Stimulated activated CD8-positive, alpha-beta memory T cell treated with anti-CD3 and anti-CD28 coated beads, Interleukin-2, amount 100 ng/mL, for 1 hour (primary cell): ENCODE measurements around the gene IGSF11.
"Not testable (repeated sequence)": the region's sequence is repeated elsewhere in the genome, so short reads cannot be mapped to it uniquely, and the experiment has no call there.

Experiments used
- DNase-seq, 2 donors: peaks; one replicate each; pipeline ENCODE4 v3.0.0-alpha.2; 2020; ENCODE audit warnings: low read depth in 2 of 2

IGSF11 gene

DNA sequence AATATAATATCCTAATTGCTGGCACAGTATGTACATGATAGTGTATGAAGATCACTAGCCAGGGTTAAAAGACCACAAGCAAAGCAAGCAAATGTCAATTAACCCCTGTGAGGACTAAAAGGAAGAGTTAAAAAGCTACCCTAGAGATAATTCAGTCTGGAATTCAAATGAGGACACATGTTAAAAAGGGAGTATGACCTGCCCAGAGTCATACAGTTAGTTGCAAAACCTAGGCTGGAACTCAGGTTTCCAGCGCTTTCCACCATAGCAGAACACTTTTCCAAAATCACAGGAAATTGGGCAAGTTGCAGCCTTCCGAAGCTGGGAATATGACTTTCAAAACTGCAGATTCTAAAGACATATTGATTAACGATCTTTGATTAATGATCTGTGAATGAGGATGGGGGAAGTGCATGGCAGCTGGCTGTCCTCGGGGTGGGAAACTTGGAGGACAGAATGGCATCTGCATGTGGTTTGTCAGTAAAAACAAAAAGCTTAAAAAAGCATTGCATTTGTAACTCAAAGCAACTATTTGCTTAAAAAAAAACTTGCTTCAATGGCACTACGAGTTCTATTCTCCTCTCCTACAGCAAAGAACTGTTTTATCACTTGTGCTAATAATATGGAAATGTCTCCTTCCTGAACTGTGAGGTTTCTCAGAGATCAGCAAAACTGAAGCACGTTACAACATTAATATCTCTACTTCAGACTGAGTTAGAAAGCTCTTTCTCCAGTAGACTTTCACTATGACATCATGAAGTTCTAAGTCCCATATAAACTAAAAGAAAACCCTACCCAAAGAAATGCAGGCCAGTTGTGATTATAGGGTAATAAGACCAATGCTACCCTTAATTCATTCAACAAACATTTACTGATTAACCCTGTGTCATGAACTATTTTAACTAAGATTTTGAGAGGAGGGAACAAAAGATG, 46.2 kb downstream of the IGSF11 start:
- no peak for DNase-seq

DNA sequence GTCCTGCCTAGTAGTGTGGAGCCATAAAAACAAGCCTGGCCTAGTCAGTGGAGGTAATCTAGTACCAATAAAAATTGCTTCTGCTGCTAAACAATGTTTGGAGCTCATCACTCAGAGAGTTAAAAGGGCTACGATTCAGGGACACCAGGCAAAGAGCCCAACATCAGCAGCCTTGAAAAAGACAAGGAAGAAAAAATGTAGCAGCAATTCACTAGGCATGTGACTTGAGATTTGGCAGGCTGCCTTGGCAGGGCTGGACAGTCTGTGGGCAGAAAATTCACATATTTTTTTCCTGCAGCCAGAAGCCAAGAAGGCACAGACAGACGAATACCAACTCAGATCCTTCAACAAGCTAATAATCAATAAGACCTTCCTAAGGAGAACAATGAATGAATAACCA, 47.2 kb downstream of the IGSF11 start:
- no peak for DNase-seq

DNA sequence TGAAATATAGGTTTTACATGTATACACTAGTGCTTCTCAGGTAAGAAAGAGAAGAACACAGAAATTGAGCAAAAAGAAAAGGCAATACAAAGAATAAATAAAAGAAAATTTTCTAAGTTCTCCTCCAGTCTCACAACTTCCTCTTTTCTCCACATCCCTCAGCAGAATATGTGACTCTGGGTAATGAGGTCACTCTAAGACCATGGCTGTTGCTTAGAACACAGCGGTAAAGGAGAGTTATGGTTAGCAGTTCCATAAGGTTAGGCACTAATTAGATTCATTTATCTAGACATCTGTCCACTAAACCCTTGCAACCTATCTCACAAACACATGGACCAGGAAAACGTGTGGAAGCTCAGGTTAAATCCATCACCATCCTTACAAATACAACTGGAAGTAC, 47.9 kb downstream of the IGSF11 start:
- no peak for DNase-seq

DNA sequence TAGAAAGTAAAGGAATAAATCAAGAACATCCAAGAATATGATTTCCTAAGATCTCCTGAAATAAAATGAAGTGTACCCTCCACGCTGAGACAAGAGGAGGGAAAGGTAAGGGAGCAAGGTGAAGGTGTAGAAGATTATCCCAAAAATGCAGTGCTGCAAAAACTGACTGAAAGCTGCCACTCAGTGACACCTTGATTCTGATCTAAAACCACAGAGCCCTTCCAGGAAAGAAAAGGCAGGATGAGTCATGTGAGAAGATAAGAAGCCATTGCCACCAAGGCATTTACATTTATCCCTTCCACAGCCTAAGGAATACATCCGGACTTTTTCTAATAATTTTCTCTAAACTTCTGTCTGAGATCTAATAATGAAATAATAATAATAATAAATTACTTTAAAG, 49.9 kb downstream of the IGSF11 start:
- DNase-seq, result no peak

DNA sequence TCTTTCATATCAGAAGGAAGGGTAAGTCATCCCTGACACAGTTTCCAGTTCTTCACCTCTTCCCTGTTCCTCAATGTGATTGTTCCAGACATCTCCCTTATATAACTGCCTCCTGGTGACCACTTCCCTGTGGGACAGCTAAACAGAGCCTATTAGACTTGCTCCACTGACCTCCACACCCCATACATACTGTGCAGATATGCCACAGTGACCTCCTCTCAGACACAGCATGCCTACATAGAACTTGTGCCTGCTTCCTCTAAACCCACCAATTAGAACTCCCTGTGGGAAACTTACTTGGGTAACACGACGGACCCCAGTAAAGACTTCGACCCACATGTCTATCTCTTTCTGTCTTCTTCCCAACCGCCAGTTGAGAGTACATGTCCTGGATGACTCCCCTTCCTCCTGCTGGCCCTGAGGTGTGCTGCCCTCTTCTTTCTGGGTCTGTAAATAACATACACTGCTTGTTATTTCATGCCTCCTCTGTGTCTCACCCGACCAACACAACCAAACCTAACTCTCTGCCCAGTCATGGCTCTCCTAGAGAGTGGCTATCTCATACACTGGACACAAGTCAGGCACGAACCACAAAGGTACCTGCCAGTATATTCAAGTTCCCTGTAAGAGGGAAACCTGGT, 53.0 kb downstream of the IGSF11 start:
- no peak for DNase-seq

DNA sequence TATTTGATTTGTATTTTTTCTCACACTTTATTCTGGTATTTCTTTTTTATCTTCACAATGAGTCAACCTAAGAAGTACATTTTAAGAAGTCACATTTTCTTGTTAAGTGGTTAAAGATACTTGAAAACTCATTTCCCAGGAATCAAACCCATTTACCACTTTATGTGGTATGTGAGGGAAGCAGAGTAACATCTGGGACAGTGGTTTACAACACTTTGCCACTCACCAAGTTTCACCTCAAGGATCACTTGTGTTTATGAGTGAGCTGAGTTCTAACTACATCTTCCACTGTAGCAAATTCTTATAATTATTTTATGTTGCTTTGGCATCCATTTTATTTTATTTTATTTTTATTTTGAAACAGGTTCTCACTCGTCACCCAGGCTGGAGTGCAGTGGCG, 53.8 kb downstream of the IGSF11 start:
- DNase-seq, result no peak

DNA sequence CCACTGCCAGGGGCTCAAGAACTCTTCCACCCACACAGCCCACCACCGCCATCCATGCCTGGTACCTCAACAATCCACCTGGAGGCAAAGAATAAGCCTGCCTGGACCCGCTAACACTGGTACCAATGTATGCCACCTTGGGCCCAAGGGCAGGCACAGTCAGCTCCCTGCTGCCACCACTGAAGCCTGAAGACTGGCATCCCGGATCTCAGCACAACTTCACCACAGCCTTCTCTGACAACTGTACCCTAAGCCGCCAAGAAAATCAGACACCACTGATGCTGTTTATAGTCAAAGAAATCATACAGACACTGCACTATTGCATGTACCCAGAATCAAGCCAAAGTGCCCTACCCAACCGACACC, 56.3 kb downstream of the IGSF11 start:
- DNase-seq, result no peak

DNA sequence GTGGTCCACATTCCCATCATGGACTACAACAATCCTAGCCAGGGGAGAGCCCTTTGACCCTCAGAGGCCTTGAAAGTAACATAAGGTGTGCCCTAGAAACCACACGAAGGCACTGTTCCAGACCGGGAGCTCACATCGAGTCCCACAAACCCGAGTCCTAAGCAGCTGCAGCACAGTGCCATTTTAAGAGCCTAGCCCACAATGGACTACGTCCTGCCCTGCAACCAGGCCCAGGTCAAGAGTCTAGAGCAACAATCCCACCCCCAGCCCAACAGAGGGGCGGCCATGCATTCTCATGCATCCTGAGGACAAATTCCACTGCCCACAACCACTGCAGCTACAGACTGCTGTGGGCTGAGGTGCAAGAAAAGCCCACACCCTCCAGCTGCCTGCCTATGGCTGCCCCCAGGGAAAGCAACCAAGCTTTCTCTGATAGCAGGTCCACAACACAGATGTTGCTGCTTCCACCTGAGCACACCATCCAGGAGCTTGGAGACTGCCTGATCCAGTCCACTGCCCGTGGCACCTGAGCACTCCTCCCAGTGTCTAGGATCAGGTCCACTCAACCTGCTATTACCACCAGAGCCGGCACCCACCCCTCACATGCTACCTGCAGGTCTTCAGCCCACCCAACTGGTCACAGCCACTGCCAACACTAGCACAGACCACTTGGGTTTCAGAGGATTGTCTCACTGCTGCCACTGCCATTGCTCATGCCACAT, 56.8 kb downstream of the IGSF11 start:
- DNase-seq, result no peak

DNA sequence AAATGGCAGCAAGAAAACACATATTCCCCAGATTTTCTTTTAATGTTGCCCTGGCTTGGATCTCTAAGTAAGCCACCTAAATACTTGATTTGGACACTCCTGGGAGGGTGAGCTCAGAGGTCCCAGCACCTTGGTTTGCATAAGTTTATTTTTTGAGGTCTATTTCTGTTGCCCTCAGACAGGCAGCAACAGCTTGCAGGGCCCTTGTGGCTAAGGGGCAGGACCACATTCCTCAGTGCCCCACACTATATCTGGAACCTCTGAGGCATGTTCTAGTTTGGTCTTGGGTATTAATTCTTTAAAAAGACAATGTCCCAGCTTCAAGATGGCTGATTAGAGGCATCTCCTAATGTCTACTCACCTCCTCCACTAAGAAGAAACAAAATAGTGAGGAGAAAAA, 57.5 kb downstream of the IGSF11 start:
- no peak for DNase-seq

DNA sequence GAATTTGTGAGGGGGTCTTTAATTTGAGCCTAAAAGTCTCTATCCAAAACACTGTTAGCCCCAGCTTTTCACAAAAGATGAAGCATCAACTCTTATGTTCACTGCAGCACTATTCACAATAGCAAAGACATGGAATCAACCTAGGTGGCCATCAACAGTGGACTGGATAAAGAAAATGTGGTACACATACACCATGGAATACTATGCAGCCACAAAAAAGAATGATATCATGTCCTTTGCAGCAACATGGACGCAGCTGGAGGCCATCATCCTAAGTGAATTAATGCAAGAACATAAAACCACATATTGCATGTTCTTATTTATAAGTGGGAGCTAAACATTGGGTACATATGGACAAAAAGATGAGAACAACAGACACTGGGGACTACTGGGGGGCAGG, 59.2 kb downstream of the IGSF11 start:
- not testable (repeated sequence) for DNase-seq

DNA sequence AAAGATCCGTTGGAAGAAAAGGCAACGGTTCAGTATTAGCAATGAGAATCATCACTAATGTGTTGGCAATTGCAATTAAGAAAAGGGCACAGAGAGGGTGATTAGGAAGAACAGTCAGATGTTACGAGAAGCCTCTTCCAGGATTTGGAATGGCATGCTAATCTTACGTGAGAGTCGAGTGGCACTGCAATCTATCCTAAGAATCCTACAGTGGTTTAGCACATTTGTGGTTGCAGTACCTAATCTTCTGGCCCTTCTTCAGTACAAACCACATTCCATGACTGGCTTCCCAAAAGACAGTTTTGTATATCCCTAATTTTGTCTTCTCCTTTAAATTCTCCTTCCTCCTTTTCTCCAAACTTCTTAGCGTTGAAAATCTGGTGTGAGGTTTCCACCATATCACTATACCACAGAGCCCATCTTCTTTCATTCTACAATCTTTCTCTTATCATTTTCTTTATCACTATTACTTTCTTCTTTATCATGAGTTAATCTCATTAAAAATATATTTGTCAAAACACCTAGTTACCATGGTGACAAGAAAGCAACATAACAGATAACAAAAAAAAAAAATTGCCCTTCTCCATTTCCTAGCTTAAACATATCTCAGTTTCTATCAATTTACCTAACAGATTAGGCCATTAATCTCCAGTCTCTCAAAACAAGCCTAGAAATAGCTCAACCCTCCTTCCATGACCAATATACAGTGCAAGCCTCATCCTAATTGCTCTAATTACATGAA, 60.1 kb downstream of the IGSF11 start:
- no peak for DNase-seq

DNA sequence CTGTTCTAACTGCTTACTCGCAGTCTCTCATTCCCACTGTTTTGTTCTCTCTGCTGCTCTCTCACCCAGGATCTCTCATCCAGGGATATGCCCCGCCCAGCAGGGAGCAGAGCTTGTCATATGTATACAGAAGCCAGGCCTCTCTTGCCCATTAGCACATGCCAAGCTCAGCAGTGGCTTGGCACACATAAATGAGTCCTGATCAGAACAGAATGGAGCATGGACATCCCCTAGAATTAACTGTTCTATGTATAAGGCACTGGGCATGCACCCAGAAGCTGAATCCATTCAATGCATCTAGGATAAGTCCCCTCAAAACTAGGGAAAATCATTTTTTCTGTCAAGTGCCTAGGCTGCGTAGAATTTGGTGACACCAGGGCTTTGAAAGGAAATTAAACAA, 61.6 kb downstream of the IGSF11 start:
- no peak for DNase-seq

DNA sequence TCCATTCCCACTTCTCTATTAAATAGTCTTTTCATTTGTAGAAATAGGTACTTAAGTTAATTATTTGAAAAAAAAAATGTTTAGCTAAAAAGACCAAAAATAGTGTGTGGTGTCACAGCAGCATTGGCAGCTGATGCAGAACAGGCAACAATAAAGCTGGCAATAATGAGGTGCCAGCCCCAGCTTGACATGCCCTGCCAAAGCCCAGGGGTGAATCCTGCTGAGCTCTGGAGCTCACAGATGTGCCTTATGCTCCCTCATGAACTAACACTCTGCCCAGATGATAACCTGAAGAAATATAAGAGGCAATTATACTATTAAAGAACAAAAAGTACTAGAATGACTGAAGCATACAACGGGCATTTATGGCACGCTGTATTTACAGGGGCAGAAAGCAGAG, 63.8 kb downstream of the IGSF11 start:
- no peak for DNase-seq

DNA sequence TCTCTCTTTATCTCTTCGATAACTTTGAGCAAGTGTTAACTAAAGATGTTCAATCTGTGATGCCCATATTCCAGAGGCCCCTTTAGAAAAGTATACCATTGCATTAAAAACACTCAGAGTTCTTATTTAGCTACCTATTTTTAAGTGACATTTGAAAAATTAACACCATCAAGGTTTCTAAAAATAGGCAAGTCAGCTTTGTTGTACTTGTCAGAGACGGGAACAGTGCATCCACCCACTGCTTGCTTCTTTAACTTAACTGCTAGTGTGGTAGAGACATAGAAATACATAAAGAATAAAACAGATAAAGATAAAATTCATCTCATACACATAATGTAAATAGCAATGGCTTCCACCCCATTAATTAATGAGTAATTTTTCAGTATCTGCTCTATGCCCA, 66.0 kb downstream of the IGSF11 start:
- DNase-seq, result no peak

DNA sequence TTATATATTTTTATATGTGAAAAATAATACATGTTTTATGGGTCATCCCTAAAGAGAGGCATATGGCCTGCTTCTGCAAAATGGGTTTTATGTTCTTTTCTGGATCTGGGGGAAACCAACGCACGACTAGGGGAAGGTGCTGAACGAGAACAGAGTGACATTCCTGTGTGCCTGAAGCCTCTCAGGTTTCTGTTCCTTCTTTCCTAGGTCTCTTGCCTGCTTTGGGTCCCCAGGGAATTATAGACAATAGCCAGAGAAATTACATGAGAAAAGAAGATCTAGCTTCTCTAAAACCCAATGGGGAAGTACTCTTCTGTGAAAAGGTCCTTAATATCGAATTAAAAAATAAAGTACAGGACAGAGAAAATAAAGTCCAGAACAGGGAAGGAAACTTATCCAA, 66.5 kb downstream of the IGSF11 start:
- no peak for DNase-seq

DNA sequence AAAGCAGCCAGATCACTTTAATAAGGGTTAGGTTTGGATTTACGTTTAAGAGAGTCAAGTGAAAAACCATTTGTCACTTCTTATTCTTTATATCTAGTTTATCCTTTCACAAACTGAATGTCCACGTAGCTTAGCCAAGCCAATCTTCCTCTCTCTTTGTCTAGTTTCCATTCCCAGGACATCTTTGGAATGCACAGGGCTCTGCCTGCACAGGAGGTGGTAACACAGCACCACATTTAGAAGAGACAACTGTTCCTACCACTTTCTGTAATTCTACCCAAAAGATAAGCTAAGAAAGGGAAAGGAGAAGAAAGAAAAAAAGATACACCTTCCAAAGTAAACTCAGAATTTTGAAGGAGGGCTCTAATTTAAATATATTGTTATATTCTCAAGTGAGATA, 67.9 kb downstream of the IGSF11 start:
- no peak for DNase-seq

DNA sequence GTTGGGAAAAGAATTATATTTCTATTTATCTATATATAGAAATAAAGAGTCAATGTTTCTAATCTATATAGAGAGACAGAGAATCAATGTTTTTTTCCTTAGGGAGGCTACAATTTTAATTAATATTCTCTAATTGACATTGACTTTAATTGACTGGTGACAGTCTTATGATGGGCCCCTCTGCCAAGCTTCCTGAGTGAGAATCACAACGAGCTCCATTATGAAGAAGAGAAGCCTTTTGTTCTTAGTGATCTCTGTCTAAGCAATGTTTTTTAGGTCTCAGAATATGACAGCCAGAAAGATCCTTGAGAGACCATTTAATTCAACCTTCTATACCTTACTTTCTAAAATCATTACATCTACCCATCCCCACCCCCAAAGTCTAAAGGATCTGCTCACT, 70.9 kb downstream of the IGSF11 start:
- no peak for DNase-seq

DNA sequence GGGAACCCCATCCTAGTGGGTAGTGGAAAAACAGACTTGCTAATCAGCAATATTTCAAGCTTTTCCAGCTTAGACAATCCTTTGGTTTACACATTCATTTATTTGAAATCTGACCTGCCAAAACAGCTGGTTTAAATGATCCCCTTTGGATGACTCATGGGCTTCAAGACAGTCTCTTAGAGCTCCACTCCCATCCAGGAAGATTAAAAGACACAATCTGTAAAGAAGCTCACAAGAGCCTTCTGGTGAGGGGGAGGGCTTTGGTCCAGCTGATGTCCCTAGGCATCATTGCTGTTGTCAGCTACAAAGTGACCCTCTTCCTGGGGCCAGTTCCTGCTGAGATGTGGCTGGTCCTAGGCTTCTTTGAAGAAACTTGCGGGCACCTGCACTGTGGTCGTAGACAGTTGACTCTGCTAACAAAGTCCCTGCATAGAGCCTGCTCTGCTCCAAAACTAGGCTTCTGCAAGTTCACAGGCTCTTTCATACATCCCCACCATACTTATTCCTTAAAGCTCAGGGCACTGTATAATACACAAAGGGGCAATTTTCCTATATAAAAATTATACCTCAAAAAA, 73.7 kb downstream of the IGSF11 start:
- DNase-seq, result no peak

DNA sequence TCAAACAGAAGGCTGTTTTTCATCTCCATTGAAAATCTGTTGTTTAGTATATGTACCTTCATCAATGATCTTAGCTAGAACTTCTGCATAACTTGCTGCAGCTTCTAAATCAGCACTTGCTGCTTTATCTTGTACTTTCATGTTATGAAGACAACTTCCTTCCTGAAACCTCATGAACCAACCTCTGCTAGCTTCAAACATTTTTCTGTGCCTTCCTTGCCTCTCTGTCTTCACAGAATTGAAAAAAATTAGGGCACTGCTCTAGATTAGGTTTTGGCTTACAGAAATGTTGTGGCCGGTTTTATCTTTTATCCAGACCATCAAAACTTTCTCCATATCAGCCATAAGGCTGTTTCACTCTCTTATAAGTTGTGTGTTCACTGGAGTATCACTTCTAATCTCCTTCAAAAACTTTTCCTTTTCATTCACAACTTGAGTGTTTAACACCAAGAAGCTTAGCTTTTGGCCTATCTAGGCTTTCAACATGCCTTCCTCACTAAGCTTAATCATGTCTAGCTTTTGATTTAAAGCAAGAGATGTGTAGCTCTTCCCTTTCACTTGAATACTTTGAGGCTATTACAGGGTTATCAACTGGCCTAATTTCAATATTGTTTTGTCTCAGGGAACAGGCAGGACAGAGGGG, 78.6 kb downstream of the IGSF11 start:
- no peak for DNase-seq

DNA sequence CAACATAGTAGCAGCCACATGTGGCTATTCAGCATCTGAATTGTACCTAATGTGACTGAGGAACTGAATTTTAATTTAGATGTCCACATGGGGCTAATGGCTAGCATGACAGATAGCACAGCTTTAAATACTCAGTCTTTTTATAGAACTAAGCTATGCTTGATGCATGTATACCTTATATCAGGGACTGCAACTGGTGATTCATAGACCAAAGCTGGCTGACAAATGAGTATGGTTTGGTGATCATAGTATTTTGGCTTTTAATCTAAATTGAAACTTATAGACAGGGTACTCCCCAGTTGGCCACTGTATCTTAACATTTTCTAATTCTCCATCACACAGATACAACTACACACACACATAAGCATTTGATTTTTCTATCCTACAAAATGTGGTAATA, 83.6 kb downstream of the IGSF11 start:
- DNase-seq, result no peak

DNA sequence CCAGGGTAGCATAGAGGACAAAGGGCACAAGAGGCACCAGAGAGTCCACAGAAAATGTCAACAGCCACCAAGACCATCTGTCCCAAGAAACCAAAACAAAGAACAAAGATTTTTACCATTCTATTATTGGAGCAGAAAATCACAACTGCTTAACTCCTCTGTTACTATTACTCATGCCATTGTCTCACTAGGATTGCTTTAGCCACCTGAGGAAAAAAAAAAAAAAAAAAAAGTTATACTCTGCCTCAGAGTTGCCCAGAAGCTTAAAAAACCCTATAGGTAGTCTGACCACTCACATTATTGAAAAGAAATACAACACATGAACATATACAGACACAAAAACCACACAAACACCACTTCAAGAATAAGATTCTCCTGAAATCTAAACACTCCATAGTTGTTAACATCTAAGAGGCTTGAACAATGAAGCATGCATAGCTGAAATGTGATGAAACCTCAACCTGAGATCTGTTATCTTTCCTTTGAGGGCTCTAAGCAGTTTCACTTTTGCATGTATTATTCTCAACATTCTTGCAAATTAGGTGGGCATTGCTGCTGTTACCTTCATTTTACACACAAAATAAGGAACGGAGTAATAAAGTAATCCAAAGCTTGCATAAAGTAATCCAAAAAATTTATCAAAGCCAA, 85.4 kb downstream of the IGSF11 start:
- no peak for DNase-seq
